GM19035 (cell line): Measurements from ENCODE around the gene TBK1.
"Not testable (repeated sequence)": the region's sequence is repeated elsewhere in the genome, so short reads cannot be mapped to it uniquely, and the experiment has no call there.

Source experiments
- ATAC-seq: cut with Tn5 transposase; IDR thresholded peaks from one replicate; pipeline ENCODE4 v1.9.1; 2021; ENCODE audit not compliant: unreplicated experiment

The TBK1 gene

DNA sequence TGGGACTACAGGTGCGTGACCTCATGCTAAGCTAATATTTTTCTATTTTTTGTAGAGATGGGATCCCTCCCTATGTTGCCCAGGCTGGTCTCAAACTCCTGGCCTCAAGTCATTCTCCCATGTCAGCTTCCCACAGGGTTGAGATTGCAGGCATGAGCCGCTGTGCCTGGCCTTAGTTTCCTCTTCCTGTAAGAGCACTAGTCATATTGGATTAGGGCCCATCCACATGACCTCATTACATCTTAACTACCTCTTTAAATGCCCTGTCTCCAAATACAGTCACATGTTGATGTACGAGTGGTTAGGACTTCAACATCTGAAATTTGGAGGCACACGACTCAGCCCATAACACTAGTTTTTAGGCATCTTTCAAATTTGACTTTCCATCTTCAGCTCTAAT is 86.2 kb downstream of the TBK1 start:
- no peak for ATAC-seq

DNA sequence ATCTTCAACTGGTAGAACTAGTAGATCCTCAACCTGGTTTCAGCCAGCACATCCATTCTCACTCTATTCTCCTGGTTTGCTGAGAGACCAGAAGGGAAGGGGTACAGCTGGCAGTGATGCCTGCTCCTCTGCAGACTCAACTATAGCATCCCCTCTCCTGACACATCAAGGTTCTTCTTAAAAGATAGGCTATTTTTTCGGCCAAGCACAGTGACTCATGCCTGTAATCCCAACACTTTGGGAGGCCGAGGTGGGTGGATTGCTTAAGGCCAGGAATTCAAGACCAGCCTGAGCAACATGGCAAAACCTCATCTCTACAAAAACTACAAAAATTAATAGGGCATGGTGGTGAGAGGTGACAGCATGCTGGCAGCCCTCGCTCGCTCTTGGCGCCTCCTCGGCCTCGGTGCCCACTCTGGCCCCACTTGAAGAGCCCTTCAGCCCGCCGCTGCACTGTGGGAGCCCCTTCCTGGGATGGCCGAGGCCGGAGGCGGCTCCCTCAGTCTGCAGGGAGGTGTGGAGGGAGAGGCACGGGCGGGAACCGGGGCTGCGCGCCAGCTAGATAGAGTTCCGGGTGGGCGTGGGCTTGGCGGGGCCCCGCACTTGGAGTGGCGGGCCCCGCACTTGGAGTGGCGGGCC is 90.6 kb downstream of the TBK1 start:
- not testable (repeated sequence) for ATAC-seq

DNA sequence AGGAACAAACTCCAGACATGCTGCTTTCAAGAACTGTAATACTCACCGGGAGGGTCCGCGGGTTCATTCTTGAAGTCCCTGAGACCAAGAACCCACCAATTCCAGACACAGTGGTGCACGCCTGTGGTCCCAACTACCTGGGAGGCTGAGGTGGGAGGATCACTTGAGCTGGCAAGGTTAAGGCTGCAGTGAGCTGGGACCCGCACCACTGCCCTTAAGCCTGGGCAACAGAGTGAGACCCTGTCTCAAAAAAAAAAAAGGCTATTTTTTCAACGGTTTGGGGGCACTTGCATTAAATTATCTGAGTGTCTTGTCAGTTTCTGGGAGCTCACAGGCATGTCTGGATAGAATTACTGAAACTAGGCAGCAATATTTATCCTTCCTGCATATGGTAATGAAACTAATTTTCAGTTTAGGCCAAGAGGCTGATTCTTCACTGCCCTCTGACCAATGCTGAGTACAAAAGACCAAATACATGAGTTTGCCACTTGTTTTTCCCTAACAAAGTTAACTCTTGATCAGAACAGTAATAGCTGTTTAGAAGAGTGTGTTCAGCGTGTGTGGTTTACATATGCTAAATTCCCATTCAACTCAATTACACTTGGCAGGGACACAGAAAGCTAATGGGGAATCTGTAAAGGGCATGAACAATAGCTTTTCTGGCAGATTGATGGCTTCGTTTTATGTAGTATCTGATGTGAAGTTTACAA is 92.6 kb downstream of the TBK1 start:
- no peak for ATAC-seq

DNA sequence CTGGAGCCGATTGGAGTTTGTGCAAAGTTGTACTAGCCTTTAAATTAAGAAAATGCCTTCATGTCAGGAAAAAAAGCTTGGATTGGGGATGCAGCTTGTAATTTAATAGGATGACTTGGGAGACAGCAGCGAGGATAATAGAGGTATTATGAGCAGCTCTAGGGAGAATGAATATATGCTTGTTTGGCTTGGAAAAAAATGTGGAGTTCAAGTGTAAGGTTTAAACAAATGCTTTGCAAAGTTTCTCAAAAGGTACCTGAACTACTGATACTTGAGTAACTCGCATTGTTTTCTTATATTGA is 93.1 kb downstream of the TBK1 start:
- ATAC-seq: no peak

DNA sequence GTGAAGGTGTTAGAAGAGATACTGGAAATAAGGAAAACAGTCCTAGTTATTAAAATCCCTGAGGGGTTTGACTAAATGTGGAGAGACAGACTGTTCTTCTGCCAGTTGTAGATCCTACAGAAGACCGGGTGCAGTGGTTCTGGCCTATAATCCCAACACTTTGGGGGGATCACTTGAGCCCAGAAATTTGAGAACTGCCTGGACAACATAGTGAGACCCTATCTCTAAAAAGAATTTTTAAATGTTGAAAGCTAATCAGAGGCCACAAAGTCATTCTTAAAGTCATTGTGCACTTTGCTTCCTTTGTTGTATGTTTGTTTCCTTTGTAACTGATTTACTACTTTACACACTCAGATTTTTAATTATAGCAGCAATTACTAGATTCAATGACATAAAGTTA is 97.2 kb downstream of the TBK1 start:
- no peak for ATAC-seq

DNA sequence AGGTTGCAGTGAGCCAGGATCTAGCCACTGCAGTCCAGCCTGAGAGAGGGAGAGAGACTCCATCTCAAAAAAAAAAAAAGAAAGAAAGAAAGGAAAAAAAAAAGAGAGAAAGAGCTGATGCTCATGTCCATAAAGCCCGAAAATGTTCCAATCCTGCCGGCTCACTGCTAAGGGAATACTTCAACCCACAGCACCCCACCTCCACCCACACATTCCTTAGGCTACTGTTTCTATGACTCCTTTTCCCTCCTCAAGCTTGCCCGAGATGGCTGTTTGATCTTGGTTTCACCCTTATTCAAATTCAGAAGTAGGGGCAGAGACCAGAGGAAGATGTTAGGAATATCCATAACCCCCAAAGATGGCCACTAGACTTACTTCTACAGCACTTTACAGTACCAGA is 98.8 kb downstream of the TBK1 start:
- ATAC-seq: no peak

DNA sequence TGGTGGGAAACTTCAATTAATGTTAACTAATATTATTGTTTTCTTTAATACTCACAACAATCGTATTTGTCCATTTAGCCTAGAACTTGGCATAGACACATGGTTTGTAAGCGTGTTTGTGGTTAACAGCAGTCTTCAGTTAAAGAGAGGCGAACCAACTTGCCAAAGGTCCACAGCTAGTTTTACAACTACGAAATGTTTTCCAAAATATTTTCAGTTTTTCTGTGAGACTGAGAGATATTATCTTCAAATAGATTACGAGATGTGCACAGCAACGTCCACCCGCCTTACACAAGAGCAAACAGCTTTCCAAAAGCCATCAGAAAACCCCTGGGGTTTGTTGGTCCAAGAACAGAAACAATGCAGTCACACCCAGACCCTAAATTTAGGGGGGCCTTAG is 99.8 kb downstream of the TBK1 start:
- ATAC-seq: no peak
